WTC11 (cell line): ENCODE data around the gene SMAD3. TPM values are rescaled to one million over a fixed set of nuclear protein-coding genes. Genes with fewer than 3 reads are reported as not detected.
"Not testable (repeated sequence)": the region's sequence is repeated elsewhere in the genome, so short reads cannot be mapped to it uniquely, and the experiment has no call there.

Experiments used
- ATAC-seq: fragments of 200-7000 bp; cut with Tn5 transposase; 2 replicates; pipeline ENCODE4 v1.10.0; 2021; ENCODE audit warnings: mild to moderate bottlenecking, moderate library complexity
- CTCF ChIA-PET: fragments of 300-600 bp; sonication (Branson Sonifier 250); formaldehyde crosslinking; loops from one replicate; lab custom pipeline; 2021; ENCODE audit warnings: antibody characterized with exemption; lab: Charles Lee
- POLR2A ChIA-PET: fragments of 350-600 bp; sonication (Branson Sonifier 250); formaldehyde crosslinking; loops from one replicate; lab custom pipeline; 2021; ENCODE audit warnings: antibody characterized with exemption; lab: Charles Lee
- DNase-seq: peaks from one replicate; pipeline ENCODE4 v3.0.0; 2021; ENCODE audit warnings: low spot score
- H3K27ac Mint-ChIP-seq: 2 replicates; pipeline ENCODE4 v1.8.0; 2021; ENCODE audit warnings: mixed read lengths
- H3K27me3 Mint-ChIP-seq: 2 replicates; pipeline ENCODE4 v1.8.0; 2021; ENCODE audit warnings: low read depth, mild to moderate bottlenecking, moderate library complexity, mixed read lengths
- H3K36me3 Mint-ChIP-seq: 2 replicates; pipeline ENCODE4 v1.8.0; 2021; ENCODE audit warnings: mixed read lengths
- H3K4me1 Mint-ChIP-seq: 2 replicates; pipeline ENCODE4 v1.8.0; 2022; ENCODE audit warnings: mixed read lengths
- H3K4me3 Mint-ChIP-seq: 2 replicates; pipeline ENCODE4 v1.8.0; 2021; ENCODE audit warnings: mild to moderate bottlenecking, moderate library complexity, mixed read lengths
- H3K9me3 Mint-ChIP-seq: 2 replicates; pipeline ENCODE4 v1.8.0; 2021; ENCODE audit warnings: mixed read lengths
- ARID4B ChIP-seq: sonication (generic); formaldehyde crosslinking; IDR thresholded peaks from 2 replicates; pipeline ENCODE4 v1.8.0; 2023; ENCODE audit warnings: missing genetic modification reagents, mild to moderate bottlenecking, borderline replicate concordance
- CBFB ChIP-seq: sonication (generic); formaldehyde crosslinking; IDR thresholded peaks from 2 replicates; pipeline ENCODE4 v1.8.1; 2022; ENCODE audit warnings: mild to moderate bottlenecking, low read depth, missing genetic modification reagents
- CTCF ChIP-seq: fragments of 200-600 bp; IDR thresholded peaks from 2 replicates; pipeline ENCODE4 v1.8.0; 2022; ENCODE audit warnings: antibody characterized with exemption
- E2F4 ChIP-seq: sonication (generic); formaldehyde crosslinking; IDR thresholded peaks from 2 replicates; pipeline ENCODE4 v1.8.1; 2022; ENCODE audit warnings: low read depth, mild to moderate bottlenecking, moderate library complexity, missing genetic modification reagents, borderline replicate concordance
- FOXP1 ChIP-seq: sonication (generic); formaldehyde crosslinking; IDR thresholded peaks from 2 replicates; pipeline ENCODE4 v1.8.0; 2022; ENCODE audit warnings: missing genetic modification reagents, mild to moderate bottlenecking, moderate library complexity, borderline replicate concordance
- GABPB1 ChIP-seq: sonication (generic); formaldehyde crosslinking; IDR thresholded peaks from 2 replicates; pipeline ENCODE4 v1.8.1; 2023; ENCODE audit warnings: mild to moderate bottlenecking, missing genetic modification reagents
- HMGA2 ChIP-seq: fragments of 250-450 bp; sonication (Bioruptor Pico); IDR thresholded peaks from 2 replicates; pipeline ENCODE4 v1.4.0; 2021; ENCODE audit warnings: mild to moderate bottlenecking, moderate library complexity
- MXD4 ChIP-seq: fragments of 250-450 bp; sonication (Bioruptor Pico); IDR thresholded peaks from 2 replicates; pipeline ENCODE4 v1.8.0; 2021; ENCODE audit warnings: mild to moderate bottlenecking, moderate library complexity, borderline replicate concordance
- TCF7 ChIP-seq: sonication (generic); formaldehyde crosslinking; IDR thresholded peaks from 2 replicates; pipeline ENCODE4 v1.8.0; 2022; ENCODE audit warnings: mild to moderate bottlenecking, low read depth, missing genetic modification reagents, moderate library complexity
- ZNF121 ChIP-seq: sonication (generic); formaldehyde crosslinking; IDR thresholded peaks from 2 replicates; pipeline ENCODE4 v1.8.0; 2023; ENCODE audit warnings: missing genetic modification reagents
- ZNF512 ChIP-seq: sonication (generic); formaldehyde crosslinking; IDR thresholded peaks from 2 replicates; pipeline ENCODE4 v1.8.1; 2022; ENCODE audit warnings: missing genetic modification reagents, borderline replicate concordance
- total RNA-seq: library from RNA; stranded (reverse); gene quantifications from 3 replicates; pipeline ENCODE4 v1.2.3, GENCODE V29; 2021
- TF ChIP-seq, protein P1 (sequence below): sonication (generic); formaldehyde crosslinking; conservative IDR thresholded peaks from 2 replicates; pipeline ENCODE4 v1.8.1; 2022; ENCODE audit warnings: mild to moderate bottlenecking, missing genetic modification reagents
- TF ChIP-seq, protein P2 (sequence below): sonication (generic); formaldehyde crosslinking; IDR thresholded peaks from 2 replicates; pipeline ENCODE4 v1.8.1; 2022; ENCODE audit warnings: low read depth, missing genetic modification reagents, borderline replicate concordance
- TF ChIP-seq, protein P3 (sequence below): sonication (generic); formaldehyde crosslinking; IDR thresholded peaks from 2 replicates; pipeline ENCODE4 v1.8.0; 2023; ENCODE audit warnings: missing genetic modification reagents
- TF ChIP-seq, protein P4 (sequence below): fragments of 250-450 bp; sonication (Bioruptor Pico); IDR thresholded peaks from 2 replicates; pipeline ENCODE4 v1.9.0; 2021; ENCODE audit warnings: mild to moderate bottlenecking, borderline replicate concordance

The SMAD3 gene
- total RNA-seq, 1 experiment from 2014 or later = 34.6 TPM

DNA sequence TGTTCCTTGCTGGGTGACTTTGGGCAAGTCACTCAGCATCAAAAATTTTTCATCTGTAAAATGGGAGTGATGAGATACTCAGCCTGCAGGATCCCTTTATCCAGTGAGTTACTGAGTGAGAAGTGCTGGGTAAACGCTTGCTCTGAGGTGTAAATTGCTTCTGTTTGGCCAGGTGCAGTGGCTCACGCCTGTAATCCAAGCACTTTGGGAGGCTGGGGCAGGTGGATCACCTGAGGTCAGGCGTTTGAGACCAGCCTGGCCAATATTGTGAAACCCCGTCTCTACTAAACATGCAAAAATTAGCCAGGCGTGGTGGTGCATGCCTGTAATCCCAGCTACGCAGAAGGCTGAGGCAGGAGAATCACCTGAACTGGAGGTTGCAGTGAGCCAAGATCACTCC is 87.6 kb downstream of the SMAD3 start:
- ATAC-seq = peak; percentile 21; the same call in 1 of the 2 replicates
- H3K4me3 Mint-ChIP-seq, H3K27me3 Mint-ChIP-seq, POLR2A ChIA-PET, DNase-seq, CTCF ChIA-PET, H3K9me3 Mint-ChIP-seq: not testable (repeated sequence)
- Mint-ChIP-seq H3K4me1 (peaks cover 55% of the 10 kb centered on the region), H3K27ac (peak overlapping the region; percentile 95), H3K36me3 (peaks cover 11% of the 10 kb centered on the region)
- TF ChIP-seq ZNF121 (CRISPR knock-in tag) = 0 out of 2 replicates have a peak, but pooled peaks have one; percentile 25

GRCh38 chr15:67154249-67154648 is 88.8 kb downstream of the SMAD3 start:
- no peak for TF ChIP-seq E2F4 (CRISPR knock-in tag)
- no peak for TF ChIP-seq FOXP1
- Mint-ChIP-seq H3K9me3 (peaks cover 7% of the 10 kb centered on the region), H3K27ac (no peak overlapping the region), H3K27me3 (no peaks in the 10 kb centered on the region), H3K4me3 (no peak overlapping the region), H3K36me3 (peaks cover 11% of the 10 kb centered on the region), H3K4me1 (peaks cover 48% of the 10 kb centered on the region)
- CTCF ChIA-PET = interaction anchor here (1.1 kb wide), 1 partner anchor 11 kb away, joined by 4 read pairs; no protein-coding TSS in a partner anchor
- ATAC-seq = no peak
- DNase-seq = no peak
- POLR2A ChIA-PET = no interaction called here

DNA sequence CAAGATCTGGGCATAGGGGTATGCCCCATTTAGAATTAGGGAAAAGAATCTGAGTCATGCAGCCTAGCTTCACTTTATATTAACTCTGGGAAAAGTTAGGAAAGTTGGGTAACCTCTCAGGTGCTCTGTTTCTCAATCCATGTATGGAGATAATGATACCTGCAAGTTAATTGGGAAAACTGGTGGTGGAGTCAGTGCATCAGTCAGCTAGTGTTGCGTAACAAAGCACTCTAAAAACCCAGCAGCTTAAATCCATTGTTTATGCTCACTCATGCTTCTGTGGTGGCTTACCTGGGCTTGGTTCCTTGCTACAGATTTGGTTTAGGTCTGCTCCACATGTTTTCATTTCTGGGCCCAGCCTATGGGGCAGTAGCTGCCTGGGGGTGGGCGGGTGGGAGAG is 91.0 kb downstream of the SMAD3 start:
- peaks cover 7% of the 10 kb centered on the region for H3K9me3 Mint-ChIP-seq
- no peak for ATAC-seq
- POLR2A ChIA-PET = no interaction called here
- H3K4me1 Mint-ChIP-seq = peaks cover 39% of the 10 kb centered on the region
- no peak for DNase-seq
- H3K27ac Mint-ChIP-seq = no peak overlapping the region
- CTCF ChIA-PET = no interaction called here
- peaks cover 11% of the 10 kb centered on the region for H3K36me3 Mint-ChIP-seq
- no peak overlapping the region for H3K4me3 Mint-ChIP-seq
- H3K27me3 Mint-ChIP-seq = no peaks in the 10 kb centered on the region
- TF ChIP-seq ARID4B (CRISPR knock-in tag) = no peak
- TF ChIP-seq, protein P1, sequence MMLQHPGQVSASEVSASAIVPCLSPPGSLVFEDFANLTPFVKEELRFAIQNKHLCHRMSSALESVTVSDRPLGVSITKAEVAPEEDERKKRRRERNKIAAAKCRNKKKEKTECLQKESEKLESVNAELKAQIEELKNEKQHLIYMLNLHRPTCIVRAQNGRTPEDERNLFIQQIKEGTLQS = no peak
- TF ChIP-seq, protein P2, sequence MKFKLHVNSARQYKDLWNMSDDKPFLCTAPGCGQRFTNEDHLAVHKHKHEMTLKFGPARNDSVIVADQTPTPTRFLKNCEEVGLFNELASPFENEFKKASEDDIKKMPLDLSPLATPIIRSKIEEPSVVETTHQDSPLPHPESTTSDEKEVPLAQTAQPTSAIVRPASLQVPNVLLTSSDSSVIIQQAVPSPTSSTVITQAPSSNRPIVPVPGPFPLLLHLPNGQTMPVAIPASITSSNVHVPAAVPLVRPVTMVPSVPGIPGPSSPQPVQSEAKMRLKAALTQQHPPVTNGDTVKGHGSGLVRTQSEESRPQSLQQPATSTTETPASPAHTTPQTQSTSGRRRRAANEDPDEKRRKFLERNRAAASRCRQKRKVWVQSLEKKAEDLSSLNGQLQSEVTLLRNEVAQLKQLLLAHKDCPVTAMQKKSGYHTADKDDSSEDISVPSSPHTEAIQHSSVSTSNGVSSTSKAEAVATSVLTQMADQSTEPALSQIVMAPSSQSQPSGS (CRISPR knock-in tag) = no peak
- TF ChIP-seq MXD4 (CRISPR knock-in tag) = no peak
- no peak for TF ChIP-seq CBFB (CRISPR knock-in tag)
- TF ChIP-seq, protein P3, sequence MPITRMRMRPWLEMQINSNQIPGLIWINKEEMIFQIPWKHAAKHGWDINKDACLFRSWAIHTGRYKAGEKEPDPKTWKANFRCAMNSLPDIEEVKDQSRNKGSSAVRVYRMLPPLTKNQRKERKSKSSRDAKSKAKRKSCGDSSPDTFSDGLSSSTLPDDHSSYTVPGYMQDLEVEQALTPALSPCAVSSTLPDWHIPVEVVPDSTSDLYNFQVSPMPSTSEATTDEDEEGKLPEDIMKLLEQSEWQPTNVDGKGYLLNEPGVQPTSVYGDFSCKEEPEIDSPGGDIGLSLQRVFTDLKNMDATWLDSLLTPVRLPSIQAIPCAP (CRISPR knock-in tag) = no peak
- TF ChIP-seq TCF7 (CRISPR knock-in tag) = no peak
- no peak for TF ChIP-seq HMGA2 (CRISPR knock-in tag)
- no peak for TF ChIP-seq GABPB1 (CRISPR knock-in tag)
- TF ChIP-seq ZNF512 (CRISPR knock-in tag) = no peak
- TF ChIP-seq, protein P4, sequence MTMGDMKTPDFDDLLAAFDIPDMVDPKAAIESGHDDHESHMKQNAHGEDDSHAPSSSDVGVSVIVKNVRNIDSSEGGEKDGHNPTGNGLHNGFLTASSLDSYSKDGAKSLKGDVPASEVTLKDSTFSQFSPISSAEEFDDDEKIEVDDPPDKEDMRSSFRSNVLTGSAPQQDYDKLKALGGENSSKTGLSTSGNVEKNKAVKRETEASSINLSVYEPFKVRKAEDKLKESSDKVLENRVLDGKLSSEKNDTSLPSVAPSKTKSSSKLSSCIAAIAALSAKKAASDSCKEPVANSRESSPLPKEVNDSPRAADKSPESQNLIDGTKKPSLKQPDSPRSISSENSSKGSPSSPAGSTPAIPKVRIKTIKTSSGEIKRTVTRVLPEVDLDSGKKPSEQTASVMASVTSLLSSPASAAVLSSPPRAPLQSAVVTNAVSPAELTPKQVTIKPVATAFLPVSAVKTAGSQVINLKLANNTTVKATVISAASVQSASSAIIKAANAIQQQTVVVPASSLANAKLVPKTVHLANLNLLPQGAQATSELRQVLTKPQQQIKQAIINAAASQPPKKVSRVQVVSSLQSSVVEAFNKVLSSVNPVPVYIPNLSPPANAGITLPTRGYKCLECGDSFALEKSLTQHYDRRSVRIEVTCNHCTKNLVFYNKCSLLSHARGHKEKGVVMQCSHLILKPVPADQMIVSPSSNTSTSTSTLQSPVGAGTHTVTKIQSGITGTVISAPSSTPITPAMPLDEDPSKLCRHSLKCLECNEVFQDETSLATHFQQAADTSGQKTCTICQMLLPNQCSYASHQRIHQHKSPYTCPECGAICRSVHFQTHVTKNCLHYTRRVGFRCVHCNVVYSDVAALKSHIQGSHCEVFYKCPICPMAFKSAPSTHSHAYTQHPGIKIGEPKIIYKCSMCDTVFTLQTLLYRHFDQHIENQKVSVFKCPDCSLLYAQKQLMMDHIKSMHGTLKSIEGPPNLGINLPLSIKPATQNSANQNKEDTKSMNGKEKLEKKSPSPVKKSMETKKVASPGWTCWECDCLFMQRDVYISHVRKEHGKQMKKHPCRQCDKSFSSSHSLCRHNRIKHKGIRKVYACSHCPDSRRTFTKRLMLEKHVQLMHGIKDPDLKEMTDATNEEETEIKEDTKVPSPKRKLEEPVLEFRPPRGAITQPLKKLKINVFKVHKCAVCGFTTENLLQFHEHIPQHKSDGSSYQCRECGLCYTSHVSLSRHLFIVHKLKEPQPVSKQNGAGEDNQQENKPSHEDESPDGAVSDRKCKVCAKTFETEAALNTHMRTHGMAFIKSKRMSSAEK (CRISPR knock-in tag) = no peak
- TF ChIP-seq CTCF = no peak
